Pancreas (tissue), 10 donors: ENCODE data around the gene HCST. TPM values are rescaled to one million over a fixed set of nuclear protein-coding genes. Genes with fewer than 3 reads are reported as not detected.

Experiments used
- ATAC-seq, 4 donors: fragments of 200-7000 bp; cut with Tn5 transposase; one replicate each; pipeline versions ENCODE4 v1.8.0 to v1.9.1; 2020; ENCODE audit warnings: mild to moderate bottlenecking in 4 of 4, moderate library complexity in 4 of 4
- DNase-seq, 6 donors: peaks; one replicate each; pipeline ENCODE4 v3.0.0-alpha.2; 2020
- FAIRE-seq: peaks from 2 replicates; lab custom pipeline; 2012; peaks lifted over from hg19 to GRCh38; lab: Jason Lieb, UNC
- H3K27ac ChIP-seq, 4 donors: fragments of 200-600 bp; sonication (generic); 1 replicate in 3 of 4; 2 replicates in 1 of 4; pipeline versions ENCODE4 v1.5.0 to v1.8.0; 2020
- H3K27me3 ChIP-seq, 4 donors: fragments of 200-600 bp; one replicate each; pipeline ENCODE4 v1.8.0; 2021
- H3K36me3 ChIP-seq, 3 donors: fragments of 200-600 bp; sonication (generic) in 1 of 3; one replicate each; pipeline versions ENCODE4 v1.5.0 to v1.8.0; 2020 to 2021
- H3K4me1 ChIP-seq, 3 donors: fragments of 200-600 bp; one replicate each; pipeline ENCODE4 v1.8.0; 2021
- H3K4me3 ChIP-seq, 4 donors: fragments of 200-600 bp; sonication (generic) in 2 of 4; one replicate each; pipeline versions ENCODE4 v1.5.0 to v1.8.0; 2020 to 2021
- H3K9me3 ChIP-seq, 4 donors: fragments of 200-600 bp; one replicate each; pipeline ENCODE4 v1.8.0; 2021
- WGBS, 2 donors: extraction: QIAGEN DNeasy Blood & Tissue Kit; methylation state at CpG; one replicate each; pipeline ENCODE4 v1.1.7; 2013; 5-methylcytosine and 5-hydroxymethylcytosine counted together
- intact Hi-C, 3 donors: fragments of 100-400 bp; cut with DNase I; formaldehyde crosslinking; loops; one replicate each; pipeline versions ENCODE4 v1.11.1 to v1.14.2; 2022
- polyA plus RNA-seq, 2 donors: library from polyadenylated mRNA; stranded (reverse); fragments of 200-250 nt; gene quantifications; one replicate each; pipeline ENCODE4 v1.2.3, GENCODE V29; 2013
- total RNA-seq, 6 donors: library from RNA; stranded (reverse); fragmentation: NEBNext Ultra II Directional in 4 of 6; extraction: Animal tissue kit (Norgen Biotek cat#: 25700) in 4 of 6; gene quantifications; one replicate each; pipeline versions ENCODE4 v1.2.1 to v1.2.4, GENCODE V29; 2021 to 2023
- TF ChIP-seq, protein P1 (sequence below), 4 donors: fragments of 200-600 bp; sonication (generic) in 3 of 4; IDR thresholded peaks; one replicate each; pipeline versions ENCODE4 v1.5.0 to v1.8.0; 2021; ENCODE audit warnings: antibody characterized with exemption in 4 of 4
- donor health status: healthy with polysubstance abuse.
- donor health status: DM: no; HTN: no; CAD: no; lungs with moderate emphysema.
- donor health status: DM: no; HTN: no; CAD: no.
- donor health status: control.
- donor health status: control.
- donor health status: Bipolar disorder and iron deficiency.
- donor health status: DM: yes; HTN: yes; CAD: no.
- donor health status: DM: no; HTN: no; CAD: no.
- donor health status: DM: no; HTN: no; CAD: no.
- donor health status: DM: yes; HTN: yes; CAD: no.

The HCST gene
- total and polyA plus RNA-seq, 8 donors, result 0.46 to 10.2 (median 2.2) TPM

GRCh38 chr19:35939307-35940077, 37.2 kb downstream of the HCST start:
- Histone ChIP-seq H3K4me3 (no peak overlapping the region), H3K9me3 (no peaks in the 10 kb centered on the region), H3K27me3 (no peaks in the 10 kb centered on the region), H3K27ac (no peak overlapping the region), H3K4me1 (peaks cover 0 to 7% (median 6%) of the 10 kb centered on the region in 3 donors), H3K36me3 (peaks cover 0 to 5% (median 0%) of the 10 kb centered on the region in 3 donors)
- DNase-seq (peak in 3 of 6 donors; percentile 41 to 75 (median 61)), FAIRE-seq (no peak), ATAC-seq (no peak)
- intact Hi-C loops, result loop anchor here in 2 of 3 donors (10.0 kb wide), 2 partner anchors 55 to 245 kb away; no protein-coding TSS in a partner anchor
- TF ChIP-seq, protein P1, sequence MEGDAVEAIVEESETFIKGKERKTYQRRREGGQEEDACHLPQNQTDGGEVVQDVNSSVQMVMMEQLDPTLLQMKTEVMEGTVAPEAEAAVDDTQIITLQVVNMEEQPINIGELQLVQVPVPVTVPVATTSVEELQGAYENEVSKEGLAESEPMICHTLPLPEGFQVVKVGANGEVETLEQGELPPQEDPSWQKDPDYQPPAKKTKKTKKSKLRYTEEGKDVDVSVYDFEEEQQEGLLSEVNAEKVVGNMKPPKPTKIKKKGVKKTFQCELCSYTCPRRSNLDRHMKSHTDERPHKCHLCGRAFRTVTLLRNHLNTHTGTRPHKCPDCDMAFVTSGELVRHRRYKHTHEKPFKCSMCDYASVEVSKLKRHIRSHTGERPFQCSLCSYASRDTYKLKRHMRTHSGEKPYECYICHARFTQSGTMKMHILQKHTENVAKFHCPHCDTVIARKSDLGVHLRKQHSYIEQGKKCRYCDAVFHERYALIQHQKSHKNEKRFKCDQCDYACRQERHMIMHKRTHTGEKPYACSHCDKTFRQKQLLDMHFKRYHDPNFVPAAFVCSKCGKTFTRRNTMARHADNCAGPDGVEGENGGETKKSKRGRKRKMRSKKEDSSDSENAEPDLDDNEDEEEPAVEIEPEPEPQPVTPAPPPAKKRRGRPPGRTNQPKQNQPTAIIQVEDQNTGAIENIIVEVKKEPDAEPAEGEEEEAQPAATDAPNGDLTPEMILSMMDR (IDR thresholded peaks at IDR 0.05), result no peak
- WGBS, 2 donors, result 94% methylated on average over 55 of the region's 55 CpGs

- no peak for ATAC-seq
- no peaks in the 10 kb centered on the region for H3K9me3 ChIP-seq
- no peak overlapping the region for H3K27ac ChIP-seq
- no peaks in the 10 kb centered on the region for H3K27me3 ChIP-seq
- peaks cover 0 to 6% (median 6%) of the 10 kb centered on the region in 3 donors for H3K4me1 ChIP-seq
- FAIRE-seq, result no peak
- DNase-seq, result peak in 1 of 6 donors; percentile 74
- 92 to 95% methylated on average over 51 of the region's 51 CpGs for WGBS, 2 donors
- no peak overlapping the region for H3K4me3 ChIP-seq
- intact Hi-C loops, result no loop called here
- TF ChIP-seq, protein P1 (IDR thresholded peaks at IDR 0.05), result no peak
- H3K36me3 ChIP-seq, result peaks cover 0 to 5% (median 0%) of the 10 kb centered on the region in 3 donors
Measured at GRCh38 chr19:35940078-35940775, 37.9 kb downstream of the HCST start.

DNA sequence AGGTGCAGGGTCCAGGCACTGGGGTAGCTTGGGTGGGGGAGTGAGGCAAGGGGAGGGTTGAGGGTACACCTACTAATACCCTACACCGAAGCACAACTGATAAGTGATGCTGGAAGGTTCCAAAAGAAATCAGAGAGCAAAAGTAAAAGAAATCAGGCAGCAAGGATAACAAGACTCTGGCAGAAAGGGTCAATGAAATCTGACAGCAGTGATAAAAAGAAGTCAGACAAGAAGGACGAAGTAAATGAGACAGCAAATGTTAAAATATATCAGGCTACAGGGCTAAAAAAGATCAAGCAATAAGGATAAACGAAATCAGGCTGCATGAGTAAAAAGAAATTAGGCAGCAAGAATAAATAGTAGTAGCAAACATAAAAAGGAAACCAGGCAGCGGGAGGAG, 38.5 kb downstream of the HCST start:
- intact Hi-C loops, result no loop called here
- Histone ChIP-seq H3K27me3 (no peaks in the 10 kb centered on the region), H3K9me3 (no peaks in the 10 kb centered on the region), H3K4me3 (no peak overlapping the region), H3K27ac (no peak overlapping the region), H3K36me3 (peaks cover 0 to 5% (median 0%) of the 10 kb centered on the region in 3 donors), H3K4me1 (peaks cover 0 to under 1% (median 0%) of the 10 kb centered on the region in 3 donors)
- no peak for FAIRE-seq
- TF ChIP-seq, protein P1 (IDR thresholded peaks at IDR 0.05), result no peak
- WGBS, 2 donors, result 57 to 58% methylated on average over 4 of the region's 4 CpGs
- no peak for ATAC-seq
- no peak for DNase-seq

- FAIRE-seq (no peak), DNase-seq (no peak), ATAC-seq (no peak)
- TF ChIP-seq, protein P1 (IDR thresholded peaks at IDR 0.05), result no peak
- no peaks in the 10 kb centered on the region for H3K27me3 ChIP-seq
- H3K36me3 ChIP-seq, result peaks cover 0 to 5% (median 0%) of the 10 kb centered on the region in 3 donors
- H3K4me1 ChIP-seq, result no peaks in the 10 kb centered on the region
- H3K9me3 ChIP-seq, result no peaks in the 10 kb centered on the region
- intact Hi-C loops, result no loop called here
- H3K27ac ChIP-seq, result no peak overlapping the region
- no peak overlapping the region for H3K4me3 ChIP-seq
- 88 to 89% methylated on average over 3 of the region's 3 CpGs for WGBS, 2 donors
Measured at GRCh38 chr19:35942235-35942634, 39.9 kb downstream of the HCST start.
